AG10803 (cell line): ENCODE measurements around the gene MYMX.

Experiments used
- DNase-seq: peaks from one replicate; pipeline ENCODE4 v3.0.0; 2010; ENCODE audit warnings: low read depth
- H3K4me3 ChIP-seq: 2 replicates; pipeline ENCODE4 v1.5.1; 2011; ENCODE audit warnings: mild to moderate bottlenecking, low read length, control low read depth
- CTCF ChIP-seq: conservative IDR thresholded peaks from 2 replicates; pipeline ENCODE4 v1.5.1; 2011; ENCODE audit warnings: mild to moderate bottlenecking, low read length, control low read depth, inconsistent platforms

MYMX gene

GRCh38 chr6:44243345-44243744 is 26.6 kb downstream of the MYMX start:
- no peak for DNase-seq
- H3K4me3 ChIP-seq = no peak overlapping the region
- TF ChIP-seq CTCF = no peak

- no peak for DNase-seq
- peak overlapping the region; percentile 100 for H3K4me3 ChIP-seq
- TF ChIP-seq CTCF = no peak
Measured at GRCh38 chr6:44245391-44245911, 28.7 kb downstream of the MYMX start.

- peak; percentile 85 for DNase-seq
- peak; percentile 26 for TF ChIP-seq CTCF
- peak overlapping the region; percentile 100 for H3K4me3 ChIP-seq
Measured at GRCh38 chr6:44245912-44246662, 29.4 kb downstream of the MYMX start.

- H3K4me3 ChIP-seq = peak within 1 kb of the TSS; percentile 100
- TF ChIP-seq CTCF = no peak
- DNase-seq = peak; percentile 99
Measured at GRCh38 chr6:44246663-44247337, 30.1 kb downstream of the MYMX start, which contains the start of gene HSP90AB1. HSP90AB1 (plus strand) TSS chr6:44247101; CDS start chr6:44248630, 1,529 bp downstream.

GRCh38 chr6:44247338-44248302 is 30.9 kb downstream of the MYMX start:
- no peak for TF ChIP-seq CTCF
- peak overlapping the region; percentile 100 for H3K4me3 ChIP-seq
- peak; percentile 59 for DNase-seq

GRCh38 chr6:44248579-44248978 is 31.9 kb downstream of the MYMX start:
- peak overlapping the region; percentile 100 for H3K4me3 ChIP-seq
- DNase-seq = no peak
- no peak for TF ChIP-seq CTCF
